ENCODE measurements around the gene ATG4D. TPM values are rescaled to one million over a fixed set of nuclear protein-coding genes. Genes with fewer than 3 reads are reported as not detected.

Gene ATG4D
- total RNA-seq, result 44.9 and 52.6 TPM in 2 replicates
- long read RNA-seq, partial matches to known transcripts, result 0 of 2 reads
- long read RNA-seq, other reads (novel, unspliced or antisense), result 1 of 2 reads

GRCh38 chr19:10543420-10544241 is at the start of gene ATG4D:
TSS of gene ATG4D (plus strand) at chr19:10543904. CDS start at chr19:10544091, 187 bp downstream.
- peak within 1 kb of the TSS; percentile 82 for H3K4me3 Mint-ChIP-seq (ENCODE audit: low read depth)
- H3K9me3 Mint-ChIP-seq (ENCODE audit: low read depth), result no peaks in the 10 kb centered on the region
- peak within 1 kb of the TSS; percentile 95 for H3K27ac Mint-ChIP-seq
- peaks cover 4% of the 10 kb centered on the region for H3K27me3 Mint-ChIP-seq
- peaks cover 2% of the 10 kb centered on the region for H3K36me3 Mint-ChIP-seq (ENCODE audit: insufficient read depth)
- H3K4me1 Mint-ChIP-seq (ENCODE audit: low read depth), result peaks cover 4% of the 10 kb centered on the region
- no peak for TF ChIP-seq CTCF (IDR thresholded peaks at IDR 0.05; ENCODE audit: unreplicated experiment)
- peak; percentile 88 for DNase-seq (ENCODE audit: low spot score, unreplicated experiment)

- Mint-ChIP-seq H3K4me3 (ENCODE audit: low read depth) (no peak overlapping the region), H3K27me3 (no peaks in the 10 kb centered on the region), H3K36me3 (ENCODE audit: insufficient read depth) (peaks cover 15% of the 10 kb centered on the region), H3K9me3 (ENCODE audit: low read depth) (no peaks in the 10 kb centered on the region), H3K4me1 (ENCODE audit: low read depth) (peaks cover 5% of the 10 kb centered on the region), H3K27ac (no peak overlapping the region)
- DNase-seq (ENCODE audit: low spot score, unreplicated experiment), result no peak
- no peak for TF ChIP-seq CTCF (IDR thresholded peaks at IDR 0.05; ENCODE audit: unreplicated experiment)
These were observed 46.3 kb upstream of the ATG4D start for GRCh38 chr19:10497371-10497770.

GRCh38 chr19:10499550-10500246 is 44.0 kb upstream of the ATG4D start:
- DNase-seq (ENCODE audit: low spot score, unreplicated experiment), result no peak
- no peaks in the 10 kb centered on the region for H3K9me3 Mint-ChIP-seq (ENCODE audit: low read depth)
- peaks cover 5% of the 10 kb centered on the region for H3K4me1 Mint-ChIP-seq (ENCODE audit: low read depth)
- TF ChIP-seq CTCF (IDR thresholded peaks at IDR 0.05; ENCODE audit: unreplicated experiment), result no peak
- H3K36me3 Mint-ChIP-seq (ENCODE audit: insufficient read depth), result peaks cover 10% of the 10 kb centered on the region
- H3K27me3 Mint-ChIP-seq, result no peaks in the 10 kb centered on the region
- peak overlapping the region; percentile 46 for H3K4me3 Mint-ChIP-seq (ENCODE audit: low read depth)
- H3K27ac Mint-ChIP-seq, result no peak overlapping the region

GRCh38 chr19:10500247-10500592 is 43.5 kb upstream of the ATG4D start:
- Mint-ChIP-seq H3K27ac (no peak overlapping the region), H3K9me3 (ENCODE audit: low read depth) (no peaks in the 10 kb centered on the region), H3K4me3 (ENCODE audit: low read depth) (peak overlapping the region; percentile 46), H3K27me3 (no peaks in the 10 kb centered on the region), H3K36me3 (ENCODE audit: insufficient read depth) (peaks cover 10% of the 10 kb centered on the region), H3K4me1 (ENCODE audit: low read depth) (peaks cover 5% of the 10 kb centered on the region)
- no peak for TF ChIP-seq CTCF (IDR thresholded peaks at IDR 0.05; ENCODE audit: unreplicated experiment)
- DNase-seq (ENCODE audit: low spot score, unreplicated experiment), result no peak

- no peaks in the 10 kb centered on the region for H3K27me3 Mint-ChIP-seq
- H3K36me3 Mint-ChIP-seq (ENCODE audit: insufficient read depth), result peaks cover 7% of the 10 kb centered on the region
- peak overlapping the region; percentile 93 for H3K27ac Mint-ChIP-seq
- no peak for TF ChIP-seq CTCF (IDR thresholded peaks at IDR 0.05; ENCODE audit: unreplicated experiment)
- H3K4me1 Mint-ChIP-seq (ENCODE audit: low read depth), result peaks cover 5% of the 10 kb centered on the region
- peak overlapping the region; percentile 83 for H3K4me3 Mint-ChIP-seq (ENCODE audit: low read depth)
- H3K9me3 Mint-ChIP-seq (ENCODE audit: low read depth), result no peaks in the 10 kb centered on the region
- DNase-seq (ENCODE audit: low spot score, unreplicated experiment), result peak; percentile 17
These were observed 41.7 kb upstream of the ATG4D start for GRCh38 chr19:10501971-10502523.

Measured in progenitor cell of endocrine pancreas (in vitro differentiated cells).